SK-N-SH (cell line): ENCODE measurements around the gene PRKG1. TPM values are rescaled to one million over a fixed set of nuclear protein-coding genes. Genes with fewer than 3 reads are reported as not detected.
A peak's percentile ranks its signal among the peaks of the same experiment; 100 is the strongest.

Source experiments
- CTCF ChIA-PET: fragments of 300-600, 350-600 bp; formaldehyde crosslinking; extraction: SDS; loops from one replicate; lab custom pipeline; 2021; lab: Yijun Ruan, JAX
- POLR2A ChIA-PET: fragments of 350-600 bp; sonication (Branson Sonifier 250); formaldehyde crosslinking; extraction: SDS; loops from one replicate; lab custom pipeline; 2020; ENCODE audit warnings: antibody characterized with exemption, inconsistent platforms; lab: Yijun Ruan, JAX
- DNase-seq: peaks from one replicate; pipeline ENCODE4 v3.0.0; 2012
- H2AFZ ChIP-seq: fragments of 200-600 bp; sonication (generic); 2 replicates; pipeline ENCODE4 v1.8.1; 2016; ENCODE audit warnings: antibody characterized with exemption, mild to moderate bottlenecking, low read depth
- H3F3A ChIP-seq: fragments of 200-600 bp; sonication (generic); replicated peaks from 2 replicates; pipeline ENCODE3; 2016; ENCODE audit warnings: antibody characterized with exemption, mild to moderate bottlenecking; ENCODE audit not compliant: insufficient read depth
- H3K27ac ChIP-seq, 2 experiments: fragments of 200-500 bp in 1 of 2; fragments of 200-600 bp in 1 of 2; sonication (Bioruptor generic) in 1 of 2; sonication (generic), shearing (Covaris generic) in 1 of 2; 2 replicates each; pipeline versions ENCODE4 v1.5.1 to v1.6.1; 2014 to 2016; ENCODE audit warnings: low read depth in 2 of 2, inconsistent platforms in 1 of 2, low read length in 1 of 2, mild to moderate bottlenecking in 1 of 2, mixed read lengths in 1 of 2
- H3K27me3 ChIP-seq: fragments of 200-600 bp; sonication (generic), shearing (Covaris generic); 2 replicates; pipeline ENCODE4 v1.6.1; 2016; ENCODE audit warnings: mixed run types; ENCODE audit not compliant: insufficient read depth
- H3K36me3 ChIP-seq, 2 experiments: fragments of 200-500 bp in 1 of 2; fragments of 200-600 bp in 1 of 2; sonication (Bioruptor generic) in 1 of 2; sonication (generic) in 1 of 2; replicated peaks in 1 of 2; 2 replicates each; pipeline versions ENCODE3 to v1.5.1; 2014 to 2016; ENCODE audit warnings: low read length in 1 of 2, mild to moderate bottlenecking in 1 of 2; ENCODE audit not compliant: insufficient read depth in 2 of 2, control insufficient read depth in 1 of 2
- H3K4me1 ChIP-seq, 2 experiments: fragments of 200-500 bp in 1 of 2; fragments of 200-600 bp in 1 of 2; sonication (Bioruptor generic) in 1 of 2; sonication (generic), shearing (Covaris generic) in 1 of 2; 2 replicates each; pipeline versions ENCODE4 v1.5.1 to v1.6.1; 2014 to 2016; ENCODE audit warnings: low read depth in 1 of 2, low read length in 1 of 2, mixed run types in 1 of 2; ENCODE audit not compliant: insufficient read depth in 2 of 2, control insufficient read depth in 1 of 2
- H3K4me2 ChIP-seq: fragments of 200-600 bp; sonication (generic), shearing (Covaris generic); 2 replicates; pipeline ENCODE4 v1.6.1; 2017; ENCODE audit warnings: mixed run types
- H3K4me3 ChIP-seq, 2 experiments: fragments of 200-500 bp in 1 of 2; fragments of 200-600 bp in 1 of 2; sonication (Bioruptor generic) in 1 of 2; sonication (generic), shearing (Covaris generic) in 1 of 2; 2 replicates each; pipeline versions ENCODE4 v1.5.1 to v1.8.1; 2014 to 2016; ENCODE audit warnings: low read depth in 2 of 2, inconsistent platforms in 1 of 2, low read length in 1 of 2, mild to moderate bottlenecking in 1 of 2, mixed read lengths in 1 of 2, moderate library complexity in 1 of 2
- H3K79me2 ChIP-seq: fragments of 200-600 bp; sonication (generic); 2 replicates; pipeline ENCODE4 v1.8.1; 2017; ENCODE audit warnings: mild to moderate bottlenecking; ENCODE audit not compliant: insufficient read depth
- H3K9ac ChIP-seq: fragments of 200-600 bp; sonication (generic); 2 replicates; pipeline ENCODE4 v1.6.1; 2017; ENCODE audit warnings: mixed run types
- H3K9me2 ChIP-seq: fragments of 200-600 bp; sonication (generic); 2 replicates; pipeline ENCODE4 v1.6.1; 2017; ENCODE audit warnings: mixed run types
- H3K9me3 ChIP-seq: fragments of 200-600 bp; sonication (generic); 2 replicates; pipeline ENCODE4 v1.6.1; 2017; ENCODE audit warnings: mixed run types, mild to moderate bottlenecking, moderate library complexity
- H4K20me1 ChIP-seq: fragments of 200-600 bp; sonication (generic); 2 replicates; pipeline ENCODE4 v1.6.1; 2017; ENCODE audit warnings: mild to moderate bottlenecking, mixed run types; ENCODE audit not compliant: insufficient read depth
- EP300 ChIP-seq, 2 experiments: IDR thresholded peaks; 2 replicates each; pipeline versions ENCODE4 v1.4.0 to v1.6.1; 2012; ENCODE audit warnings: borderline replicate concordance in 1 of 2, low read depth in 1 of 2, low read length in 1 of 2
- EZH2phosphoT487 ChIP-seq: fragments of 200-600 bp; sonication (generic); IDR thresholded peaks from 2 replicates; pipeline ENCODE4 v1.6.1; 2017; ENCODE audit warnings: low read depth, mixed run types, mild to moderate bottlenecking, antibody characterized with exemption, moderate library complexity, borderline replicate concordance
- FOSL2 ChIP-seq: IDR thresholded peaks from 2 replicates; pipeline ENCODE4 v1.4.0; 2012; ENCODE audit warnings: low read depth, mild to moderate bottlenecking, moderate library complexity, borderline replicate concordance
- GATA2 ChIP-seq: sonication (generic); formaldehyde crosslinking; IDR thresholded peaks from 2 replicates; pipeline ENCODE4 v1.5.0; 2020; ENCODE audit warnings: mild to moderate bottlenecking, missing genetic modification reagents
- MEF2A ChIP-seq: IDR thresholded peaks from 2 replicates; pipeline ENCODE4 v1.4.0; 2012; ENCODE audit warnings: low read depth, borderline replicate concordance
- NFIC ChIP-seq: IDR thresholded peaks from 2 replicates; pipeline ENCODE4 v1.4.0; 2012; ENCODE audit warnings: borderline replicate concordance
- PBX3 ChIP-seq: IDR thresholded peaks from 2 replicates; pipeline ENCODE4; 2012
- RAD21 ChIP-seq: IDR thresholded peaks from 2 replicates; pipeline ENCODE4 v1.6.1; 2012; ENCODE audit warnings: mild to moderate bottlenecking, low read length
- RFX5 ChIP-seq: IDR thresholded peaks from 2 replicates; pipeline ENCODE4 v1.6.1; 2012; ENCODE audit warnings: mild to moderate bottlenecking, improper control_type of control experiment, low read length
- TCF12 ChIP-seq: IDR thresholded peaks from 2 replicates; pipeline ENCODE4 v1.4.0; 2012
- WGBS: methylation state at CpG from one replicate; pipeline ENCODE4 v1.1.6; 2017; ENCODE audit warnings: low lambda C conversion rate; 5-methylcytosine and 5-hydroxymethylcytosine counted together
- polyA plus RNA-seq, 3 experiments: library from polyadenylated mRNA; depleted of rRNA; stranded (reverse); fragments of >200 nt; gene quantifications; 2 replicates each; pipeline ENCODE4 v1.2.3, GENCODE V29; 2012
- TF ChIP-seq, protein P1 (sequence below): fragments of 150-350 bp; IDR thresholded peaks from 2 replicates; pipeline ENCODE4 v1.6.1; 2016; ENCODE audit warnings: mild to moderate bottlenecking, low read depth, low read length
- TF ChIP-seq, protein P2 (sequence below): IDR thresholded peaks from 2 replicates; pipeline ENCODE4 v1.4.0; 2012; ENCODE audit warnings: low read depth

PRKG1 gene
- polyA plus RNA-seq, 1 of the 3 experiments (the other 2 are of a cell fraction), result 4.1 TPM

DNA sequence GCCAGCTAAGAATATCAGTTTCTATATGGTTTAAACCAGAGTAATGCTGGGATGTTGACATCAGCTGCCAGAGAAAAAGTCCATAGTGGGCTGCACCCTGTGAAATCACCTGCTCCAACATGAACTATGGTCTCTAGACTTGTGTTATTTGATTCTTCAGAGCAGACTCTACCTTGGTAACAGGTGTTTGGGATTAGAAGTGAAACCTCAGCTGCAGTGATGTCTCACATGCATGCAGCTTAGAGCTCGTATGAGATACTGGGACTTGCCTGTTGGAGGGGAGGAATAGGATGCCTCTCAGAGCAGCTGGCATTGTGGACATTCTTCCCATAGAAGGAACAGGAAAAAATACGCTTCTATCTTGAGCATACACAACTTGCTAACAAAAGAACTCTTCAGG is 912.2 kb downstream of the PRKG1 start (continued):
- TF ChIP-seq FOSL2 (no peak), MEF2A (no peak), GATA2 (CRISPR knock-in tag) (no peak)
- TF ChIP-seq, protein P1, sequence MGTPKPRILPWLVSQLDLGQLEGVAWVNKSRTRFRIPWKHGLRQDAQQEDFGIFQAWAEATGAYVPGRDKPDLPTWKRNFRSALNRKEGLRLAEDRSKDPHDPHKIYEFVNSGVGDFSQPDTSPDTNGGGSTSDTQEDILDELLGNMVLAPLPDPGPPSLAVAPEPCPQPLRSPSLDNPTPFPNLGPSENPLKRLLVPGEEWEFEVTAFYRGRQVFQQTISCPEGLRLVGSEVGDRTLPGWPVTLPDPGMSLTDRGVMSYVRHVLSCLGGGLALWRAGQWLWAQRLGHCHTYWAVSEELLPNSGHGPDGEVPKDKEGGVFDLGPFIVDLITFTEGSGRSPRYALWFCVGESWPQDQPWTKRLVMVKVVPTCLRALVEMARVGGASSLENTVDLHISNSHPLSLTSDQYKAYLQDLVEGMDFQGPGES, result no peak

DNA sequence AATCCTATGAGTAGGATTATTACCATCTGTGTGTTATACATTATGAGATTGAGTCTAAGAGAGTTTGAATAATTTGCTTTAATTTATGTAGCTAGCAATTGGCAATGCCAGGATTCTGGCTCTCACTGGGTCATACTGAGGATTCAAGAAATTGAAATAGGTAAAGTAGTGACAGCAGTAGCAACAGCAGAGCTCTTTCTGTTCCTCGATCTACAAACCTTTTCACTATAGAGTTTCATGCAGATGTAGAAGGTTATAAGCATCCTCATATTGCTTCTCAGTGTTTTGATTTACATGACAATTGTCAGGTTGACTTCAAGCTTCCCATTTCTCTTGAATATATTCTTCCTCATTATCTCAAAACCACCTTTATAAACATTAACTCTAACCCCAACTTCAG is 919.2 kb downstream of the PRKG1 start:
- WGBS, result 73% methylated on average over 1 of the region's 1 CpG
- Histone ChIP-seq H3F3A (no peaks in the 10 kb centered on the region), H4K20me1 (no peaks in the 10 kb centered on the region), H3K9me3 (no peaks in the 10 kb centered on the region), H2AFZ (no peak overlapping the region), H3K4me3 (no peak overlapping the region), H3K27me3 (no peaks in the 10 kb centered on the region), H3K79me2 (no peaks in the 10 kb centered on the region), H3K4me1 (no peaks in the 10 kb centered on the region), H3K36me3 (no peaks in the 10 kb centered on the region), H3K4me2 (no peak overlapping the region), H3K9ac (no peak overlapping the region), H3K9me2 (no peaks in the 10 kb centered on the region), H3K27ac (no peak overlapping the region)
- CTCF ChIA-PET, result interaction anchor here (1.4 to 2.1 kb wide), 5 partner anchors 10 to 929 kb away, joined by 3 to 10 read pairs (median 6); no protein-coding TSS in a partner anchor
- POLR2A ChIA-PET, result no interaction called here
- DNase-seq, result no peak
- no peak for TF ChIP-seq EP300 (IDR thresholded peaks at IDR 0.05; ENCODE audit: borderline replicate concordance in 1 of 2, low read depth in 1 of 2, low read length in 1 of 2)
- no peak for TF ChIP-seq NFIC
- no peak for TF ChIP-seq PBX3
- TF ChIP-seq RFX5, result no peak
- TF ChIP-seq GATA2 (CRISPR knock-in tag), result no peak
- TF ChIP-seq EZH2phosphoT487, result no peak
- no peak for TF ChIP-seq TCF12
- TF ChIP-seq RAD21, result no peak

- no peaks in the 10 kb centered on the region; a peak in 1 of 4 replicates for H3K4me1 ChIP-seq
- H3K9ac ChIP-seq, result no peak overlapping the region
- no peaks in the 10 kb centered on the region for H3F3A ChIP-seq
- H3K27me3 ChIP-seq, result no peaks in the 10 kb centered on the region
- H4K20me1 ChIP-seq, result no peaks in the 10 kb centered on the region
- DNase-seq, result peak; percentile 12
- 5% methylated on average over 5 of the region's 5 CpGs for WGBS
- no peak overlapping the region for H3K4me2 ChIP-seq
- no peak overlapping the region for H3K4me3 ChIP-seq
- H3K27ac ChIP-seq, result no peak overlapping the region
- CTCF ChIA-PET, result interaction anchor here (1.5 to 1.7 kb wide), 2 partner anchors 610 to 997 kb away, joined by 3 to 4 read pairs; no protein-coding TSS in a partner anchor
- H3K9me3 ChIP-seq, result no peaks in the 10 kb centered on the region
- H2AFZ ChIP-seq, result no peak overlapping the region
- no peaks in the 10 kb centered on the region for H3K36me3 ChIP-seq
- POLR2A ChIA-PET, result no interaction called here
- H3K9me2 ChIP-seq, result no peaks in the 10 kb centered on the region
- no peaks in the 10 kb centered on the region for H3K79me2 ChIP-seq
- TF ChIP-seq, protein P2, sequence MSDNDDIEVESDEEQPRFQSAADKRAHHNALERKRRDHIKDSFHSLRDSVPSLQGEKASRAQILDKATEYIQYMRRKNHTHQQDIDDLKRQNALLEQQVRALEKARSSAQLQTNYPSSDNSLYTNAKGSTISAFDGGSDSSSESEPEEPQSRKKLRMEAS, result no peak
- TF ChIP-seq TCF12, result 0 out of 2 replicates have a peak, but pooled peaks have one; percentile 15
Observed at GRCh38 chr10:51999096-51999495, 924.8 kb downstream of the PRKG1 start.
